ENCODE measurements around the gene MKRN2. TPM values are rescaled to one million over a fixed set of nuclear protein-coding genes. Genes with fewer than 3 reads are reported as not detected.

MKRN2 gene
- total and polyA plus RNA-seq, 2 of the 13 experiments (the other 11 are each of a cell fraction or from before 2014, with no cell fraction given) = 25.5 to 34.3 TPM

- TF ChIP-seq ZNF280B (CRISPR knock-in tag; IDR thresholded peaks at IDR 0.05; ENCODE audit: borderline replicate concordance) (no peak), TFE3 (CRISPR knock-in tag; IDR thresholded peaks at IDR 0.05) (no peak), PHB2 (IDR thresholded peaks at IDR 0.05; ENCODE audit: partially characterized antibody) (no peak), ZNF34 (CRISPR knock-in tag; IDR thresholded peaks at IDR 0.05; ENCODE audit: borderline replicate concordance) (no peak), XRCC5 (optimal IDR thresholded peaks at IDR 0.05; ENCODE audit: low read length) (no peak), TRIM22 (IDR thresholded peaks at IDR 0.05) (no peak), KLF6 (CRISPR knock-in tag; IDR thresholded peaks at IDR 0.05) (no peak)
Measured at GRCh38 chr3:12509466-12509865, 47.4 kb upstream of the MKRN2 start (continued).

- ChIA-PET CTCF (ENCODE audit: low intra/inter-chr PET ratio, low total read pairs) (no interaction called here), POLR2A (no interaction called here)
- ATAC-seq (no peak), DNase-seq (ENCODE audit: low spot score) (no peak), FAIRE-seq (no peak)
- TF ChIP-seq MNT (IDR thresholded peaks at IDR 0.05) (peak; percentile 56), ZNF75D (CRISPR knock-in tag; IDR thresholded peaks at IDR 0.05; ENCODE audit: borderline replicate concordance) (no peak), GATAD1 (CRISPR knock-in tag; IDR thresholded peaks at IDR 0.05) (no peak)
- Histone ChIP-seq H3K27me3 (ENCODE audit: control insufficient read depth in 1 of 2, insufficient read depth in 2 of 2, low read length in 2 of 2) (no peaks in the 10 kb centered on the region), H3K36me3 (replicated peaks in 1 of 2; ENCODE audit: control insufficient read depth in 1 of 2, insufficient read depth in 2 of 2, low read length in 2 of 2) (peaks cover 5 to 14% of the 10 kb centered on the region in 2 experiments; a peak in 2 of 5 replicates), H3K9me3 (ENCODE audit: low read length) (no peaks in the 10 kb centered on the region), H3K4me2 (ENCODE audit: low read depth, low read length) (no peak overlapping the region), H3K79me2 (ENCODE audit: insufficient read depth, low read length) (no peaks in the 10 kb centered on the region), H4K20me1 (ENCODE audit: insufficient read depth, low read length) (no peaks in the 10 kb centered on the region), H3K4me3 (replicated peaks in 1 of 3; ENCODE audit: insufficient read depth in 1 of 3, low read depth in 2 of 3, low read length in 3 of 3) (no peak overlapping the region), H3K27ac (ENCODE audit: extremely low read length, insufficient read depth, low read length) (no peak overlapping the region), H3K9ac (ENCODE audit: insufficient read depth, low read depth, low read length) (no peak overlapping the region), H3K4me1 (ENCODE audit: insufficient read depth, low read length) (peaks cover 2% of the 10 kb centered on the region), H2AFZ (ENCODE audit: low read length) (no peak overlapping the region)
- no TSS peak for BruUV-seq (replicated peaks)
- intact Hi-C loops (cut with micrococcal nuclease; ENCODE audit: unreplicated experiment) = no loop called here
- WGBS (ENCODE audit: low lambda C conversion rate) = 100% methylated on average over 4 of the region's 4 CpGs
- in situ Hi-C loops (cut with HindIII; ENCODE audit: extremely low pct_ligation_motif_present, low pct_unique_long_range_greater_than_20kb) = no loop called here
Measured at GRCh38 chr3:12512534-12513118, 44.3 kb upstream of the MKRN2 start.
